Activated naive CD8-positive, alpha-beta T cell treated with anti-CD3 and anti-CD28 coated beads for 36 hours (primary cell): ENCODE measurements around the gene NFATC3. TPM values are rescaled to one million over a fixed set of nuclear protein-coding genes. Genes with fewer than 3 reads are reported as not detected.

ENCODE experiments used
- DNase-seq: peaks from one replicate; pipeline ENCODE4 v3.0.0; 2021
- H3K27ac Mint-ChIP-seq: one replicate; pipeline ENCODE4 v1.8.0; 2022; ENCODE audit warnings: mild to moderate bottlenecking, moderate library complexity, mixed read lengths
- H3K27me3 Mint-ChIP-seq: one replicate; pipeline ENCODE4 v1.8.0; 2022; ENCODE audit warnings: mild to moderate bottlenecking, mixed read lengths
- H3K36me3 Mint-ChIP-seq: one replicate; pipeline ENCODE4 v1.8.0; 2021; ENCODE audit warnings: mild to moderate bottlenecking, mixed read lengths
- H3K4me1 Mint-ChIP-seq: one replicate; pipeline ENCODE4 v1.8.0; 2021; ENCODE audit warnings: mixed read lengths
- H3K4me3 Mint-ChIP-seq: one replicate; pipeline ENCODE4 v1.8.0; 2022; ENCODE audit warnings: mild to moderate bottlenecking, moderate library complexity, mixed read lengths
- H3K9me3 Mint-ChIP-seq: one replicate; pipeline ENCODE4 v1.8.0; 2022; ENCODE audit warnings: mixed read lengths
- total RNA-seq, 2 experiments: library from RNA; stranded (reverse); gene quantifications; one replicate each; pipeline ENCODE4 v1.2.3, GENCODE V29; 2021

NFATC3 gene
- total RNA-seq, 2 experiments from 2014 or later: 76.3 to 79.2 TPM

GRCh38 chr16:68238029-68238345 lies 152.8 kb downstream of the NFATC3 start:
- H3K4me1 Mint-ChIP-seq: peaks cover 26% of the 10 kb centered on the region
- H3K27ac Mint-ChIP-seq: peak overlapping the region; percentile 93
- no peaks in the 10 kb centered on the region for H3K27me3 Mint-ChIP-seq
- H3K4me3 Mint-ChIP-seq: peak overlapping the region; percentile 87
- no peak for DNase-seq
- no peaks in the 10 kb centered on the region for H3K36me3 Mint-ChIP-seq
- H3K9me3 Mint-ChIP-seq: no peaks in the 10 kb centered on the region

- H3K27me3 Mint-ChIP-seq: no peaks in the 10 kb centered on the region
Measured at GRCh38 chr16:68242085-68242484, 156.9 kb downstream of the NFATC3 start.

GRCh38 chr16:68242926-68243858 lies 158.0 kb downstream of the NFATC3 start:
- no peak for DNase-seq
- H3K36me3 Mint-ChIP-seq: no peaks in the 10 kb centered on the region
- H3K27ac Mint-ChIP-seq: no peak overlapping the region
- peaks cover 29% of the 10 kb centered on the region for H3K4me1 Mint-ChIP-seq
- no peaks in the 10 kb centered on the region for H3K9me3 Mint-ChIP-seq
- no peaks in the 10 kb centered on the region for H3K27me3 Mint-ChIP-seq
- H3K4me3 Mint-ChIP-seq: peak overlapping the region; percentile 29

More at GRCh38 chr16:68242085-68242484, 156.9 kb downstream of the NFATC3 start:
- DNase-seq: no peak
- no peaks in the 10 kb centered on the region for H3K36me3 Mint-ChIP-seq
- no peak overlapping the region for H3K27ac Mint-ChIP-seq
- no peak overlapping the region for H3K4me3 Mint-ChIP-seq
- H3K4me1 Mint-ChIP-seq: peaks cover 27% of the 10 kb centered on the region
- no peaks in the 10 kb centered on the region for H3K9me3 Mint-ChIP-seq

GRCh38 chr16:68244481-68244902 lies 159.3 kb downstream of the NFATC3 start:
- H3K27me3 Mint-ChIP-seq: no peaks in the 10 kb centered on the region
- peak overlapping the region; percentile 57 for H3K27ac Mint-ChIP-seq
- H3K9me3 Mint-ChIP-seq: no peaks in the 10 kb centered on the region

GRCh38 chr16:68244903-68245853 lies 160.0 kb downstream of the NFATC3 start, which contains the start of gene PLA2G15:
Gene PLA2G15 (plus strand): TSS chr16:68245373. CDS start chr16:68245427, 54 bp downstream.
- Mint-ChIP-seq H3K36me3 (no peaks in the 10 kb centered on the region), H3K4me1 (peaks cover 24% of the 10 kb centered on the region), H3K4me3 (peak within 1 kb of the TSS; percentile 98), H3K27me3 (no peaks in the 10 kb centered on the region), H3K9me3 (no peaks in the 10 kb centered on the region), H3K27ac (peak within 1 kb of the TSS; percentile 57)
- DNase-seq: peak; percentile 96

More at GRCh38 chr16:68244481-68244902, 159.3 kb downstream of the NFATC3 start:
- Mint-ChIP-seq H3K4me3 (peak overlapping the region; percentile 98), H3K36me3 (no peaks in the 10 kb centered on the region), H3K4me1 (peaks cover 27% of the 10 kb centered on the region)
- DNase-seq: no peak

GRCh38 chr16:68246121-68246520 lies 161.0 kb downstream of the NFATC3 start:
- H3K4me1 Mint-ChIP-seq: peaks cover 24% of the 10 kb centered on the region

GRCh38 chr16:68246666-68247065 lies 161.5 kb downstream of the NFATC3 start:
- Mint-ChIP-seq H3K4me1 (peaks cover 24% of the 10 kb centered on the region), H3K27ac (no peak overlapping the region), H3K27me3 (no peaks in the 10 kb centered on the region), H3K9me3 (no peaks in the 10 kb centered on the region), H3K36me3 (no peaks in the 10 kb centered on the region), H3K4me3 (no peak overlapping the region)
- no peak for DNase-seq

More at GRCh38 chr16:68246121-68246520, 161.0 kb downstream of the NFATC3 start:
- Mint-ChIP-seq H3K9me3 (no peaks in the 10 kb centered on the region), H3K27ac (no peak overlapping the region), H3K36me3 (no peaks in the 10 kb centered on the region), H3K27me3 (no peaks in the 10 kb centered on the region), H3K4me3 (peak overlapping the region; percentile 98)
- DNase-seq: no peak

- Mint-ChIP-seq H3K36me3 (no peaks in the 10 kb centered on the region), H3K27me3 (no peaks in the 10 kb centered on the region), H3K4me3 (no peak overlapping the region), H3K27ac (no peak overlapping the region), H3K9me3 (no peaks in the 10 kb centered on the region), H3K4me1 (peaks cover 26% of the 10 kb centered on the region)
- no peak for DNase-seq
Measured at GRCh38 chr16:68247400-68247799, 162.2 kb downstream of the NFATC3 start.

GRCh38 chr16:68247932-68248331 lies 162.8 kb downstream of the NFATC3 start:
- H3K9me3 Mint-ChIP-seq: no peaks in the 10 kb centered on the region
- no peak overlapping the region for H3K4me3 Mint-ChIP-seq
- H3K36me3 Mint-ChIP-seq: no peaks in the 10 kb centered on the region
- no peak overlapping the region for H3K27ac Mint-ChIP-seq
- no peaks in the 10 kb centered on the region for H3K27me3 Mint-ChIP-seq
- H3K4me1 Mint-ChIP-seq: peaks cover 26% of the 10 kb centered on the region
- DNase-seq: no peak

GRCh38 chr16:68249371-68249770 lies 164.2 kb downstream of the NFATC3 start:
- H3K36me3 Mint-ChIP-seq: no peaks in the 10 kb centered on the region
- H3K4me1 Mint-ChIP-seq: peaks cover 26% of the 10 kb centered on the region
- H3K9me3 Mint-ChIP-seq: no peaks in the 10 kb centered on the region
- no peak for DNase-seq
- H3K4me3 Mint-ChIP-seq: no peak overlapping the region
- H3K27ac Mint-ChIP-seq: no peak overlapping the region
- H3K27me3 Mint-ChIP-seq: no peaks in the 10 kb centered on the region

GRCh38 chr16:68250951-68251350 lies 165.8 kb downstream of the NFATC3 start:
- no peak for DNase-seq
- Mint-ChIP-seq H3K27me3 (no peaks in the 10 kb centered on the region), H3K36me3 (no peaks in the 10 kb centered on the region), H3K9me3 (no peaks in the 10 kb centered on the region), H3K4me3 (no peak overlapping the region), H3K4me1 (peaks cover 20% of the 10 kb centered on the region), H3K27ac (peak overlapping the region; percentile 54)

- peaks cover 2% of the 10 kb centered on the region for H3K36me3 Mint-ChIP-seq
- no peak for DNase-seq
Measured at GRCh38 chr16:68251832-68252231, 166.7 kb downstream of the NFATC3 start.

GRCh38 chr16:68252383-68252782 lies 167.2 kb downstream of the NFATC3 start:
- Mint-ChIP-seq H3K4me1 (peaks cover 6% of the 10 kb centered on the region), H3K9me3 (no peaks in the 10 kb centered on the region), H3K27ac (no peak overlapping the region), H3K36me3 (peaks cover 2% of the 10 kb centered on the region), H3K27me3 (no peaks in the 10 kb centered on the region), H3K4me3 (no peak overlapping the region)
- DNase-seq: no peak

More at GRCh38 chr16:68251832-68252231, 166.7 kb downstream of the NFATC3 start:
- Mint-ChIP-seq H3K27ac (no peak overlapping the region), H3K27me3 (no peaks in the 10 kb centered on the region), H3K9me3 (no peaks in the 10 kb centered on the region), H3K4me3 (no peak overlapping the region), H3K4me1 (peaks cover 11% of the 10 kb centered on the region)

GRCh38 chr16:68253721-68254120 lies 168.6 kb downstream of the NFATC3 start:
- Mint-ChIP-seq H3K9me3 (no peaks in the 10 kb centered on the region), H3K4me1 (peaks cover 2% of the 10 kb centered on the region), H3K27me3 (no peaks in the 10 kb centered on the region), H3K4me3 (no peak overlapping the region), H3K27ac (no peak overlapping the region), H3K36me3 (peaks cover 2% of the 10 kb centered on the region)
- DNase-seq: no peak

GRCh38 chr16:68255712-68256111 lies 170.5 kb downstream of the NFATC3 start:
- no peak for DNase-seq
- H3K27me3 Mint-ChIP-seq: no peaks in the 10 kb centered on the region
- peaks cover 2% of the 10 kb centered on the region for H3K36me3 Mint-ChIP-seq
- no peak overlapping the region for H3K4me3 Mint-ChIP-seq
- no peaks in the 10 kb centered on the region for H3K9me3 Mint-ChIP-seq
- peaks cover 2% of the 10 kb centered on the region for H3K4me1 Mint-ChIP-seq
- H3K27ac Mint-ChIP-seq: no peak overlapping the region
